Gastroesophageal sphincter (tissue), 3 donors: ENCODE results near the gene STX19.

Experiments used
- CTCF ChIP-seq, 4 experiments: fragments of 200-600 bp in 2 of 4; fragments of 450-650 bp in 2 of 4; sonication (generic) in 1 of 4; IDR thresholded peaks; one replicate each; pipeline ENCODE4 v1.5.1; 2017 to 2019; ENCODE audit warnings: antibody characterized with exemption in 4 of 4, mild to moderate bottlenecking in 2 of 4, moderate library complexity in 2 of 4
- POLR2A ChIP-seq, 2 donors: fragments of 450-650 bp; IDR thresholded peaks; one replicate each; pipeline ENCODE4 v1.6.1; 2017; ENCODE audit warnings: antibody characterized with exemption in 2 of 2, mild to moderate bottlenecking in 2 of 2, moderate library complexity in 1 of 2
- POLR2AphosphoS5 ChIP-seq: sonication (generic); formaldehyde crosslinking; IDR thresholded peaks from one replicate; pipeline ENCODE4 v1.6.1; 2017; ENCODE audit warnings: antibody characterized with exemption

GRCh38 chr3:94004301-94004910, 24.0 kb downstream of the STX19 start:
- TF ChIP-seq CTCF (IDR thresholded peaks at IDR 0.05) (peak; percentile 59 to 80 (median 70)), POLR2A (IDR thresholded peaks at IDR 0.05) (no peak), POLR2AphosphoS5 (peak; percentile 24)
